ENCODE measurements around the gene CCDC188.

Gene CCDC188

DNA sequence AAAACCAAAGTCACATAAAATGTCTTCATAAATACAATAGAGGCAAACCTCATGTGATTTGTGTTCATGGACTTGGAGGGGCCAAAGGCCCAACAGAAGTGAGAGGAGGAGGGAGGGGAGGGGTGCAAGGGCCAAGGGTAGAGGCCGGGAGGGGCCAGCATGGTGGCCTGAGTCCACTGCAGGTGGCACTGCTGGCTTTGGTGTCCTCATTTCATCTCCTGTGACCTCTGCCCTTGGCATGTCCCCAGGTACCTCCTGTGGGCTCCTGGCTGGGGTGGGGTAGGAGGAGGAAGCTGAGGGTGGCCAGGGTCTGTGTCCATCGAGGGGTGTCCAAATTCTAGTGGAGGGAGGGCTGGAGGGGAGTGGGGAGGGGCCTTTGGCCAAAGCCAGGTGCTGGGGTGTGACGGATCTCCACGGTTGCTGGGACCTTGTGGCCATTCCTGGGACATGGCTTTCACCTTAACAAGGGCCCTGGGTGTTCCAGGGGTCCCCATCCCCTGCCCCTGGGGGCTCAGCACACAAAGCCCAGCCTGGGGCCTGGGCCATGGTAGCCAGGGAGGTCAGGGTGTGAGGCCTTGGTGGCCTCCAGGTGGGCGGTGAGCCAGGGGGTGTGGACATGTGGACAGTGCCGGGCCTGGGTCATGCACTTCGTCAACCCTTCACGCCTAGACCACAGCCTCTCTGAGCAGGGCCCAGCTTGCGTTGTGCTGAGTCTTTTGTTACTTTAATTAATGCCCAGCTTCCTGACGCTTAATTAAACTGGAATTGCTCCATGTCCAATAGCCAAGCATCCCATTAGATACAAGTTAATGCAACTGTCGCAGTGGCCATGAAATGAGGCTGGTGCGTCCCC, 20.7 kb upstream of the CCDC188 start:
- CTCF ChIA-PET: interaction anchor here (0.6 to 0.9 kb wide), 4 partner anchors 15 to 115 kb away, joined by 3 read pairs; no protein-coding TSS in a partner anchor
- TF ChIP-seq, protein P1, sequence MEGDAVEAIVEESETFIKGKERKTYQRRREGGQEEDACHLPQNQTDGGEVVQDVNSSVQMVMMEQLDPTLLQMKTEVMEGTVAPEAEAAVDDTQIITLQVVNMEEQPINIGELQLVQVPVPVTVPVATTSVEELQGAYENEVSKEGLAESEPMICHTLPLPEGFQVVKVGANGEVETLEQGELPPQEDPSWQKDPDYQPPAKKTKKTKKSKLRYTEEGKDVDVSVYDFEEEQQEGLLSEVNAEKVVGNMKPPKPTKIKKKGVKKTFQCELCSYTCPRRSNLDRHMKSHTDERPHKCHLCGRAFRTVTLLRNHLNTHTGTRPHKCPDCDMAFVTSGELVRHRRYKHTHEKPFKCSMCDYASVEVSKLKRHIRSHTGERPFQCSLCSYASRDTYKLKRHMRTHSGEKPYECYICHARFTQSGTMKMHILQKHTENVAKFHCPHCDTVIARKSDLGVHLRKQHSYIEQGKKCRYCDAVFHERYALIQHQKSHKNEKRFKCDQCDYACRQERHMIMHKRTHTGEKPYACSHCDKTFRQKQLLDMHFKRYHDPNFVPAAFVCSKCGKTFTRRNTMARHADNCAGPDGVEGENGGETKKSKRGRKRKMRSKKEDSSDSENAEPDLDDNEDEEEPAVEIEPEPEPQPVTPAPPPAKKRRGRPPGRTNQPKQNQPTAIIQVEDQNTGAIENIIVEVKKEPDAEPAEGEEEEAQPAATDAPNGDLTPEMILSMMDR (tag by site-specific recombination; IDR thresholded peaks at IDR 0.05): no peak
- TF ChIP-seq ZNF266 (tag by site-specific recombination; IDR thresholded peaks at IDR 0.05; ENCODE audit: low read depth): no peak
- TF ChIP-seq, protein P2, sequence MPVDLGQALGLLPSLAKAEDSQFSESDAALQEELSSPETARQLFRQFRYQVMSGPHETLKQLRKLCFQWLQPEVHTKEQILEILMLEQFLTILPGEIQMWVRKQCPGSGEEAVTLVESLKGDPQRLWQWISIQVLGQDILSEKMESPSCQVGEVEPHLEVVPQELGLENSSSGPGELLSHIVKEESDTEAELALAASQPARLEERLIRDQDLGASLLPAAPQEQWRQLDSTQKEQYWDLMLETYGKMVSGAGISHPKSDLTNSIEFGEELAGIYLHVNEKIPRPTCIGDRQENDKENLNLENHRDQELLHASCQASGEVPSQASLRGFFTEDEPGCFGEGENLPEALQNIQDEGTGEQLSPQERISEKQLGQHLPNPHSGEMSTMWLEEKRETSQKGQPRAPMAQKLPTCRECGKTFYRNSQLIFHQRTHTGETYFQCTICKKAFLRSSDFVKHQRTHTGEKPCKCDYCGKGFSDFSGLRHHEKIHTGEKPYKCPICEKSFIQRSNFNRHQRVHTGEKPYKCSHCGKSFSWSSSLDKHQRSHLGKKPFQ (tag by site-specific recombination; IDR thresholded peaks at IDR 0.05): no peak
- no peak for TF ChIP-seq SCRT2 (tag by site-specific recombination; IDR thresholded peaks at IDR 0.05)
- TF ChIP-seq BCL11A (tag by site-specific recombination; IDR thresholded peaks at IDR 0.05; ENCODE audit: low read depth): no peak
- TF ChIP-seq ZNF214 (tag by site-specific recombination; IDR thresholded peaks at IDR 0.05; ENCODE audit: borderline replicate concordance): no peak
- TF ChIP-seq ZNF791 (tag by site-specific recombination; IDR thresholded peaks at IDR 0.05): no peak
- TF ChIP-seq, protein P3, sequence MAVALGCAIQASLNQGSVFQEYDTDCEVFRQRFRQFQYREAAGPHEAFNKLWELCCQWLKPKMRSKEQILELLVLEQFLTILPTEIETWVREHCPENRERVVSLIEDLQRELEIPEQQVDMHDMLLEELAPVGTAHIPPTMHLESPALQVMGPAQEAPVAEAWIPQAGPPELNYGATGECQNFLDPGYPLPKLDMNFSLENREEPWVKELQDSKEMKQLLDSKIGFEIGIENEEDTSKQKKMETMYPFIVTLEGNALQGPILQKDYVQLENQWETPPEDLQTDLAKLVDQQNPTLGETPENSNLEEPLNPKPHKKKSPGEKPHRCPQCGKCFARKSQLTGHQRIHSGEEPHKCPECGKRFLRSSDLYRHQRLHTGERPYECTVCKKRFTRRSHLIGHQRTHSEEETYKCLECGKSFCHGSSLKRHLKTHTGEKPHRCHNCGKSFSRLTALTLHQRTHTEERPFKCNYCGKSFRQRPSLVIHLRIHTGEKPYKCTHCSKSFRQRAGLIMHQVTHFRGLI (tag by site-specific recombination; IDR thresholded peaks at IDR 0.05): no peak
- TF ChIP-seq ZFP3 (tag by site-specific recombination; IDR thresholded peaks at IDR 0.05; ENCODE audit: low read depth): no peak
- no peak for TF ChIP-seq ZNF175 (tag by site-specific recombination; IDR thresholded peaks at IDR 0.05)
- TF ChIP-seq ZNF366 (tag by site-specific recombination; conservative IDR thresholded peaks at IDR 0.05): no peak
- TF ChIP-seq ZNF670 (tag by site-specific recombination; IDR thresholded peaks at IDR 0.05; ENCODE audit: low read depth): no peak
- TF ChIP-seq ZNF473 (tag by site-specific recombination; IDR thresholded peaks at IDR 0.05): no peak
- no peak for TF ChIP-seq ZNF776 (tag by site-specific recombination; IDR thresholded peaks at IDR 0.05; ENCODE audit: borderline replicate concordance)
- TF ChIP-seq, protein P4, sequence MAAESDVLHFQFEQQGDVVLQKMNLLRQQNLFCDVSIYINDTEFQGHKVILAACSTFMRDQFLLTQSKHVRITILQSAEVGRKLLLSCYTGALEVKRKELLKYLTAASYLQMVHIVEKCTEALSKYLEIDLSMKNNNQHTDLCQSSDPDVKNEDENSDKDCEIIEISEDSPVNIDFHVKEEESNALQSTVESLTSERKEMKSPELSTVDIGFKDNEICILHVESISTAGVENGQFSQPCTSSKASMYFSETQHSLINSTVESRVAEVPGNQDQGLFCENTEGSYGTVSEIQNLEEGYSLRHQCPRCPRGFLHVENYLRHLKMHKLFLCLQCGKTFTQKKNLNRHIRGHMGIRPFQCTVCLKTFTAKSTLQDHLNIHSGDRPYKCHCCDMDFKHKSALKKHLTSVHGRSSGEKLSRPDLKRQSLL (tag by site-specific recombination; IDR thresholded peaks at IDR 0.05): no peak
- TF ChIP-seq ZNF416 (tag by site-specific recombination; IDR thresholded peaks at IDR 0.05): no peak
- TF ChIP-seq, protein P5, sequence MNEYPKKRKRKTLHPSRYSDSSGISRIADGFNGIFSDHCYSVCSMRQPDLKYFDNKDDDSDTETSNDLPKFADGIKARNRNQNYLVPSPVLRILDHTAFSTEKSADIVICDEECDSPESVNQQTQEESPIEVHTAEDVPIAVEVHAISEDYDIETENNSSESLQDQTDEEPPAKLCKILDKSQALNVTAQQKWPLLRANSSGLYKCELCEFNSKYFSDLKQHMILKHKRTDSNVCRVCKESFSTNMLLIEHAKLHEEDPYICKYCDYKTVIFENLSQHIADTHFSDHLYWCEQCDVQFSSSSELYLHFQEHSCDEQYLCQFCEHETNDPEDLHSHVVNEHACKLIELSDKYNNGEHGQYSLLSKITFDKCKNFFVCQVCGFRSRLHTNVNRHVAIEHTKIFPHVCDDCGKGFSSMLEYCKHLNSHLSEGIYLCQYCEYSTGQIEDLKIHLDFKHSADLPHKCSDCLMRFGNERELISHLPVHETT (tag by site-specific recombination; IDR thresholded peaks at IDR 0.05): no peak
- POLR2A ChIA-PET: interaction anchor here (0.6 kb wide), 1 partner anchor 10 kb away, joined by 3 read pairs; no protein-coding TSS in a partner anchor

More for the DNA sequence above, 20.7 kb upstream of the CCDC188 start:
- no peak overlapping the region for H3K4me3 ChIP-seq (ENCODE audit: low read depth, low read length)
- no peaks in the 10 kb centered on the region for H3K36me3 ChIP-seq (ENCODE audit: control insufficient read depth in 2 of 2, insufficient read depth in 1 of 2, low read length in 2 of 2)
- peaks cover 2% of the 10 kb centered on the region; the same call in 1 of the 2 replicates for H3K4me1 ChIP-seq (ENCODE audit: control insufficient read depth, insufficient read depth, low read length)
- no peaks in the 10 kb centered on the region for H3K9me3 ChIP-seq (ENCODE audit: control insufficient read depth, insufficient read depth, low read depth, low read length)
- no peak overlapping the region for H3K27ac ChIP-seq (ENCODE audit: extremely low read depth, low read depth, low read length)
